Measurements from ENCODE around the gene CAMK1D.

CAMK1D gene

DNA sequence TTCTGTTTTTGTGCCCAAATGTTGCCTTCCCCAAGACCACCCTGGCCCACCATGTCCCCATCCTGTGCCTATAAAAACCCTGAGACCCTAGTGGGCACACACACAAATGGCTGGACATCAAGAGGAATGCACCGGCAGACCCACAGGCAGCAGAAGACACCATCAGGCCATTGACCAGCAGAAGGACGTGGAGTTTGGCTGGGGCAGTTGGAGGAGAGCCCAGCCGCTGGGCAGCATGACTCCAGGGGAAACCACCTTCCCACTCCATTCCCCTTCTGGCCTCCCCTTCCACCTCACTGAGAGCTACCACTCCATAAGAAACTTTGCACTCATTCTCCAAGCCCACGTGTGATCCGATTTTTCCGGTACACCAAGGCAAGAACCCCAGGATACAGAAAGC is 309.2 kb downstream of the CAMK1D start:
- DNase-seq (ENCODE audit: low read depth) = no peak

DNA sequence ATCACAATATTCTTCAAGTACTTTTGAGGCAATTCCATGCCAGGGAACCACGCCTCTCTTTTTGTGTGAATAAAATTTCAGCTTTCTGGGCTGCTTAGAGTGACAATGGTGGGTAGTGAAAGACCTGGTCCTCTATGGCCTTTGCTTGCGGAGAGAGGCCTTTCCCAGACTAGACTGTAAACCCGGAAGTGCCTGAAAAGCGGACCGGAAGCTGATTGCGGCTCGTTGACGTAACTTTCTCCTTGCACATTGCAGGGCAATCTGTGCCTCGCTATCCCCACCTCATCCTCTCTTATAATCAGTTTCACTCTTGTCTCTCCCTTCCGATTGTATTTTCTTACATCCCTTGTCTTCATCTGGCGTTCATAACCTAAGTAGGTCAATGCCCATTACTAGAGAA is 310.4 kb downstream of the CAMK1D start:
- no peak for DNase-seq (ENCODE audit: low read depth)

DNA sequence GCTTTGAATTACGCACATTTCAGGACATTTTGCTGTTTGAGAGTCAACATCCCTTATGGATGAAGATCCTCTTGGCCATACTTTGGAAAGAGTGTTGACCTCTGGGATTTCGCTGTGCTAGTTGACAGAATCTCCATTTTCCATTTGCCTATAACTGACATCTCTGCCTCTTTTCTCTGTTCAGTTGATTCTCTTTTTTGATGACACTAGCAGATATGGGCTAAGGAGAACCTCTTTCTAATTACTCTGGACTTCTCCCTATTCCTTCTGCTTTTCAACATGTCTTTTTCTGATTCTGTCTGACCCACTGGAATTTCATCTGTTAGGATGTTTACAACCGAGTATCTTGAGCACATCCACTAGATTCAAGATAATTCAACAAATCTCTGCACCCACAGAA is 311.5 kb downstream of the CAMK1D start:
- no peak for DNase-seq (ENCODE audit: low read depth)

DNA sequence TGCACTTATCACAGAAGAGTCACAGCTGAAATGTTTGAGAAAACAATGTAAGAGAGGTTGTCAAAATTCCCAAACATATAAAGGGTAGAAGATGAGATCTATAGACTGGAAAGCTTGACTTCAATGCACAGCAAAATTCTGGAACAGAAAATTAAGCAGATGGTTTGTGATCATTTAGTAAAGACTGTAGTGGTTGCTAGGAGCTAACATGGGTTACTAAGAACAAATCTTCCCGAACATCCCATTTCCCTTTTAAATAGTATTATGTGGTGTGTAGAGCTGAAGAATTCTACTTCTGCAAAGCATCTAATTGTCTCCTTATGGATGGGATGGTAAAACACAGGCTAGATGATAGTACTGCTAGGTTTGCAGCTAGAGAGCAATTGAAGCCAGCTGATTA is 312.3 kb downstream of the CAMK1D start:
- DNase-seq (ENCODE audit: low read depth) = no peak

GRCh38 chr10:12663863-12664262 is 314.5 kb downstream of the CAMK1D start:
- DNase-seq (ENCODE audit: low read depth) = no peak

GRCh38 chr10:12665501-12665900 is 316.2 kb downstream of the CAMK1D start:
- DNase-seq (ENCODE audit: low read depth) = no peak

DNA sequence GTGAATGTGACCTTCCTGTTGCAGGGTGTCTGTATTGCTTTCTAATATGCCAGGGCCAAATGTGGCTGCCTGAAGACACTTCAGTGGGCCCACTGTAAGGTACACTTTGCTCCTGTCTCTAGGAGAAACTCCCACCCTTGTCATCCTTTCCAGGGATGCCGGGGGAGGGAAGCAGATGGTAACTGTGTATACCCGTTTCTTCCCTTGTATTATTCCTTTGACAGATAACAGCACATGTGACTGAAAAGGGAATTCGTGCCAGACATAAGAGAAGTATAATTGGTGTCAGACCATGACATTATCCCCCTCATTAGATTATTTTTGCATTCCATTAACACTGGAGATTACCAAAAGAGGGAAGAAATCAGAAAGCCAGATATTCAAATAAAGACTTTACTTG is 317.7 kb downstream of the CAMK1D start:
- no peak for DNase-seq (ENCODE audit: low read depth)

DNA sequence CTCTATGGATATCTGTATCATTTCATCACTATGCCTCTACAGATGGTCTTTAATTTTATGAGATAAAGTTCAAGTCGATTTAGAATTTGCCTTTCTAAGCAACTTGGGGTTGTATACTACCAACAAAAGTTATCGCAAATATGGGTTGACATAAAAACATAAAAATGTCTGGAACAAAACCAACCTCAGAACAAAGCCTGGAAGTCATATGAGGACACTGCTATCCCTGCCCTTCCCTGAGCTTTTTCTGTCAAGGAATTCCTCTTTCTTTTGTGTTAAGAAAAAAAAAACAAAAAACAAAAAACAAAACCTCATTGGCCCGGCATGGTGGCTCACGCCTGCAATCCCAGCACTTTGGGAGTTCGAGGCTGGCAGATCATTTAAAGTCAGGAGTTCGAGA is 319.3 kb downstream of the CAMK1D start:
- no peak for DNase-seq (ENCODE audit: low read depth)

GRCh38 chr10:12670004-12670403 is 320.7 kb downstream of the CAMK1D start:
- DNase-seq (ENCODE audit: low read depth) = no peak

DNA sequence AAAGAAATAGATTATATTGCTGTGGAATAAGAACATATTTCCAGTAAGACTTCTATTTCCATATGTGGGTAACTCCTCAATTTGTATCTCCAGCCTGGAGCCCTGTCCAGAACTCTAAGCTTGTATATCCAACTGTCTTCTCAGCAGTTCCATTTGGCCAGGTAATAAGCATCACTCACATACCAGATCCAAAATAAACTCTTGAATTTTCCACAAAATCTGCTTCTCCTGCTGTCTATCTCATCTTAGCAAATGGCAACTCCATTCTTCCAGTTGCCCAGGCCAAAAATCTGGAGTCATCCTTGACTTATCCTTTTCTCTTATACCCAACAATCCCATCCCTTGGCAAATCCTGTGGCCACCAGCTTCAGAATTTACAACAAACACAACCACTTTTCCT is 325.8 kb downstream of the CAMK1D start:
- no peak for DNase-seq (ENCODE audit: low read depth)

DNA sequence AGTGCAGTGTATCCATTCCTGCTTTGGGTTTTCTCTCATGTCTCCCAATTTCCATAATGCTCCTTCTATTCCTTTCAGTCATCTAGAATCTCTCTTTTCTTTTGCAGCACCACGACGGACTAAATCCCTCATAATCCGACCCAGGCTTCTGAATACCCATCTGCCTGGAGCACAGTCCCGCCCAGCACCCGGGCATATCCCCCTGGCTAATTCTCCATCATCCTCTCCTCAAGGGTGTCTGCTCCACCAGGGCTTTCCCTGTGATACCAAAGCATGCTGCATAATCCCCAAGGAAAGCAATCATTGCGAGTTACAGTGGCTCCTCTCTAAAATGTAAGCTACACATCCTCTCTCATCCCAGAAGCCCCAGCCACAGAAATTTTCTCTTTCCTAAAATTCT is 330.3 kb downstream of the CAMK1D start:
- no peak for DNase-seq (ENCODE audit: low read depth)

GRCh38 chr10:12681252-12681651 is 331.9 kb downstream of the CAMK1D start:
- DNase-seq (ENCODE audit: low read depth) = no peak

GRCh38 chr10:12684784-12685183 is 335.4 kb downstream of the CAMK1D start:
- no peak for DNase-seq (ENCODE audit: low read depth)

DNA sequence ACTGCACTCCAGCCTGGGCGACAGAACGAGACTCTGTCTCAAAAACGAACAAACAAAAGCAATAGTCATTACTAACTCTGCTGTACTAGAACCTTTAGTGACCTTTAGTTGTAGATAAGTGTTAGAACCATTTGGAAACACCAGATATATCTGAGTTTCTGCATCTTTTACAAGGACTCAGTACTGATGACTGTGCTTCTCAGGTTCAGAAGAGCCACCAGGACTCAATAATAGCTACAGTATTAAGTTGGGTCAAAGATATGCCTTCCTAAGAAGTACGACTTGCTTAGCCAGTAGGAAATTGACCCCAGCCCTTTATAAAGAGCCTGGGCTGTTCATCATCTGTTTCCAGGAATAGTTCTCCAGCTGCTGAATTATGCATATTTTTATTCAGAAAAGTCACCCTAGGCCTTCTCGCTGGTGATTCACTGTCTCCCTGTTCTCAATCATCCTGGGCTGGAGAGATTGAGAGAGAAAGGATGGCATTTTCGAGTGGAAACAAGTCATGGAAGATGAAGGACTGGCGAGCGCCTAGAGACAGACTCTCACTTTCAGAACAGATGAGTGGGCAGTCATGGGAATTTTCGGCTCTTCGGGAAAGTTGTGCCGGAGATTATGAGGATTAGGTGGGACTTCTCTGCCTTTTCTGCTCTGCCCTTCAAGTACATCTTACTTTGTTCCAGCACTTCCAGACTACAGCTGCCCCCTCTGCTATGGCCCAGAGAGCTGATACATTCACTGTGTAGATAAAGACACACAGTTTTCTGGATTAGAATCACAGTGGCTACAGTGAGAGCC is 336.1 kb downstream of the CAMK1D start:
- DNase-seq (ENCODE audit: low read depth) = no peak

DNA sequence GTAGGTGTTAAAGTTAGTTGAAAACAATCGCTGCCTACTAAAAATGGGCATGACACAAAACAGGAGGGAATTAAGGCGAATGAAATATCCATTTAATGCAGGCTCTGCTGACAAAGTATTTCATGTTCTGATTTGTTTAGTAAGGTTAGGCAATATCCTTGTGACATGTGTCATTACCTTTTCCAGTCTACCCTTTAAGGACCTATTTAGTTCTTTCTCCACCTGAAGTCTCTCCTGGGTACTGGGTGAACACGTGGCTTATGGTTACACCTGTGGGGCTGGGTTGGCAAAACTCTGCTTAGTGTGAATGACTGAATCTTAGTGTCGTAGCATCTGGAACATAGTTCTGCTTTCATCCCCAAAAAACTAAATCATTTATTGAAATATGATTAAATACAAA is 338.6 kb downstream of the CAMK1D start:
- no peak for DNase-seq (ENCODE audit: low read depth)

DNA sequence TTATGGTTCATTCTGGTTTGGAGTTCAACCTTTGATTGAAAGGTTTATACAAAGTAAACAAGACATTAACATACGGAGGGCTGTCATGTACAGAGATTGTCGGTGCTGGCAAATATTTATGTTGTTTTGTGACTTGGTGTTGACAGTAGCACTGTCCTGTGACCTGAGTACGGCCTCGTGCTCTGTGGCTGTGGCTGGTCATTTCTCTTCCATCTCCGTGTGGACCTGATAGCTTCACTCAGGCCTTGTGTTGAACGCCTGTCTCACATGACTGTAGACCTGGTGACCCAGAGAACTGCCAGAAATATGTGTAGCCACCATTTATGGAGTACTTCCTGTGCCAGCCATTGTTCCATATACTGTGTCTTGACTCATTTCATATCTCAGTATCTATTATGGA is 340.5 kb downstream of the CAMK1D start:
- no peak for DNase-seq (ENCODE audit: low read depth)

GRCh38 chr10:12690525-12691126 is 341.3 kb downstream of the CAMK1D start:
- DNase-seq (ENCODE audit: low read depth) = no peak

DNA sequence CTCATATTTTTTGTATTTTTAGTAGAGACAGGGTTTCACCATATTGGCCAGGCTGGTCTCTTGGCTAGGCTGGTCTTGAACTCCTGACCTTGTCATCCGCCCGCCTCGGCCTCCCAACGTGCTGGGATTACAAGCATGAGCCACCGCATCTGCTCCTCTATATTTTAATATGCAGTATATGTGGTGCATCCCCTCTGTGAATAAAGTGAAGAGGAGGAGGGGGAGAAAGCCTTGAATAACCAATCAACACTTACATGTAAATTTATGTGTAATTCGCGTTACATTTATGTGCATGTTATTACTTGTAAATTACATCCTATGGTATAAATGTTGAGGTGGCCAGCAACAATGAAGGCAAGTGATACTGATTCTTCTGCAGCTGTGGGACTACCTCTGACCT is 342.2 kb downstream of the CAMK1D start:
- no peak for DNase-seq (ENCODE audit: low read depth)

DNA sequence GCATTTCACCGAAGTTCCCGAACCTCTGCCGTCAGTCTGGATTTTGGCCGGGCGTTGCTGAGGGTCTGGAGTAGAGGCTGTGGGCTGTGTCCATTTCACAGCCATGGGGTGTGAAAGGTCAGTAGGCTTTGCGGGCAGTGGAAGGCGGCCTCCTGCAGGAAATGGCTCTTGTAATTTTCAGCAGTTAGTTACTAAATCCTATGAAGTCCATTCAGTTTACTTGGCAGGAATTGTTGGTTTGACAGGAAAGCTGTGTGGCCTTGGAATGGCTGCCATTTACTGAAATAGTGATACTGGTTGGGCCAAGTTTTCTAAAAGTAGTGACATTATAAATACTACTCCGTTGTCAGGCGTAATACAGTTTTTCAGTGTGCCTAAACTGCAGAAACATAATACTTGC is 348.4 kb downstream of the CAMK1D start:
- DNase-seq (ENCODE audit: low read depth) = no peak

DNA sequence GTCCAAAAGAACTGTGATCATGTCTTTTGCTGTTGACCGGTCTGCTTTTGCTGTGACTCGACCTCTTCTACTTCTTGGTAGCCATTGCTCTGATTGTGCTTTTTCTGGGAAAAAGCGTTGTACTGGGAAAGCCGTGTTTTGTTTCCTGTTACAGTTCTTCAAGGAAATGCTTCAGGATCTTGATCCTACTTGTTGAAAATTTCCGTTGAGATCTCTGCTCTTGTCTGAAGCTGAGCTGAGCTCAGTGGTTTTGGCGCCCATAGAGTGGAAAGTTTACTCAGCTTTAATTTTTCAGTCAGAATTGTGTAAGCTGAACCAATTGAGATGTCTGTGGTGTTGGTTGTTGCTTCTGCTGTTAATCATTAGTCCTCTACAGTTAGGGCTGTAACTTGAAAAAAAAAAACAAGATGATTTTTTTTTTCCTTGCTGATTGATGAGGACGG is 349.9 kb downstream of the CAMK1D start:
- no peak for DNase-seq (ENCODE audit: low read depth)

DNA sequence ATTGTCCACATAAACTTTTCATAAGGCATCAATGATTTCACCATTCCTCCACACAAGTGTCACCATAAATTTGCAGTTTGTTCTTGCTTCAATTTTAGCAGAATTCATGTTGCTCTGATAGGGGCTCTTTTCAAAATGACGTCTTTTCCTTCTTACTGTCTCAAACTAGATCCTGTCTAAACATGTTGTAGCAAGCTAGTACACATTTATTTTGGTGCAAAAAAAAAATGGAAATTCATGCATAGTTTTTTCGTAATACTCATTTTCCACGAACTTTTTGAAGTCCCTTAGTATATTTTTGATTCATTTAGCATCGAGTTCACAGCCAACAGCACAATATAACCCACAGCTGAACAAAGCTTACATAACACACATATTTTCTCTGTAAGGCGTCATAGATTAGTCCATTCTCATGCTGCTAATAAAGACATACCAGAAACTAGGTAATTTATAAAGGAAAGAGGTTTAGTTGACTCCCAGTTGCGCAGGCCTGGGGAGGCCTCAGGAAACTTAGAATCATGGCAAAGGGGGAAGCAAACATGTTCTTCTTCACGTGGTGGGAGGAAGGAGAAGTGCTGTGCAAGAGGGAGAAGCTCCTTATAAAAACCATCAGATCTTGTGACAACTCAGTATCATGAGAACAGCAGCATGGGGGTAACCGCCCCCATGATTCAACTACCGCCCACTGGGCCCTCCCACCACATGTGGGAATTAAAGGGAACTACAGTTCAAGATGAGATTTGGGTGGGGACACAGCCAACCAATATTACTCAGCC is 350.6 kb downstream of the CAMK1D start:
- no peak for DNase-seq (ENCODE audit: low read depth)

GRCh38 chr10:12700557-12700874 is 351.2 kb downstream of the CAMK1D start:
- no peak for DNase-seq (ENCODE audit: low read depth)

GRCh38 chr10:12701696-12702095 is 352.3 kb downstream of the CAMK1D start:
- DNase-seq (ENCODE audit: low read depth) = no peak
